Endothelial cell (in vitro differentiated cells): Measurements from ENCODE around the gene MCHR2. TPM values are rescaled to one million over a fixed set of nuclear protein-coding genes. Genes with fewer than 3 reads are reported as not detected.

Experiments
- DNase-seq: peaks from one replicate; pipeline ENCODE4 v3.0.0; 2021; ENCODE audit warnings: low spot score
- H3K27ac Mint-ChIP-seq: one replicate; pipeline ENCODE4 v1.8.0; 2021; ENCODE audit warnings: mixed read lengths, inconsistent platforms; ENCODE audit not compliant: unreplicated experiment
- H3K27me3 Mint-ChIP-seq: one replicate; pipeline ENCODE4 v1.8.0; 2021; ENCODE audit warnings: mild to moderate bottlenecking, moderate library complexity, mixed read lengths, inconsistent platforms; ENCODE audit not compliant: unreplicated experiment
- H3K36me3 Mint-ChIP-seq: one replicate; pipeline ENCODE4 v1.8.0; 2021; ENCODE audit warnings: mild to moderate bottlenecking, low read depth, mixed read lengths, inconsistent platforms; ENCODE audit not compliant: unreplicated experiment
- H3K4me1 Mint-ChIP-seq: one replicate; pipeline ENCODE4 v1.8.0; 2021; ENCODE audit warnings: mild to moderate bottlenecking, mixed read lengths, inconsistent platforms; ENCODE audit not compliant: unreplicated experiment
- H3K4me3 Mint-ChIP-seq: one replicate; pipeline ENCODE4 v1.8.0; 2021; ENCODE audit warnings: mild to moderate bottlenecking, mixed read lengths, inconsistent platforms; ENCODE audit not compliant: unreplicated experiment
- H3K9me3 Mint-ChIP-seq: one replicate; pipeline ENCODE4 v1.8.0; 2021; ENCODE audit warnings: mixed read lengths, inconsistent platforms; ENCODE audit not compliant: unreplicated experiment
- total RNA-seq: library from RNA; stranded (reverse); fragmentation: NEBNext Ultra II Directional; extraction: Animal tissue kit (Norgen Biotek cat#: 25700); gene quantifications from one replicate; pipeline ENCODE4 v1.2.1, GENCODE V29; 2021; ENCODE audit not compliant: unreplicated experiment
- TF ChIP-seq, protein P1 (sequence below): fragments of 200-600 bp; sonication (generic); IDR thresholded peaks from one replicate; pipeline ENCODE4 v1.5.0; 2021; ENCODE audit warnings: antibody characterized with exemption; ENCODE audit not compliant: unreplicated experiment

MCHR2 gene
- total RNA-seq, 1 donor from 2014 or later: not detected

GRCh38 chr6:99871641-99872040, 122.4 kb downstream of the MCHR2 start:
- peaks cover 4% of the 10 kb centered on the region for H3K4me1 Mint-ChIP-seq
- no peaks in the 10 kb centered on the region for H3K27me3 Mint-ChIP-seq
- no peak overlapping the region for H3K4me3 Mint-ChIP-seq
- no peaks in the 10 kb centered on the region for H3K36me3 Mint-ChIP-seq
- TF ChIP-seq, protein P1, sequence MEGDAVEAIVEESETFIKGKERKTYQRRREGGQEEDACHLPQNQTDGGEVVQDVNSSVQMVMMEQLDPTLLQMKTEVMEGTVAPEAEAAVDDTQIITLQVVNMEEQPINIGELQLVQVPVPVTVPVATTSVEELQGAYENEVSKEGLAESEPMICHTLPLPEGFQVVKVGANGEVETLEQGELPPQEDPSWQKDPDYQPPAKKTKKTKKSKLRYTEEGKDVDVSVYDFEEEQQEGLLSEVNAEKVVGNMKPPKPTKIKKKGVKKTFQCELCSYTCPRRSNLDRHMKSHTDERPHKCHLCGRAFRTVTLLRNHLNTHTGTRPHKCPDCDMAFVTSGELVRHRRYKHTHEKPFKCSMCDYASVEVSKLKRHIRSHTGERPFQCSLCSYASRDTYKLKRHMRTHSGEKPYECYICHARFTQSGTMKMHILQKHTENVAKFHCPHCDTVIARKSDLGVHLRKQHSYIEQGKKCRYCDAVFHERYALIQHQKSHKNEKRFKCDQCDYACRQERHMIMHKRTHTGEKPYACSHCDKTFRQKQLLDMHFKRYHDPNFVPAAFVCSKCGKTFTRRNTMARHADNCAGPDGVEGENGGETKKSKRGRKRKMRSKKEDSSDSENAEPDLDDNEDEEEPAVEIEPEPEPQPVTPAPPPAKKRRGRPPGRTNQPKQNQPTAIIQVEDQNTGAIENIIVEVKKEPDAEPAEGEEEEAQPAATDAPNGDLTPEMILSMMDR: no peak
- H3K9me3 Mint-ChIP-seq: no peaks in the 10 kb centered on the region
- no peak overlapping the region for H3K27ac Mint-ChIP-seq
- no peak for DNase-seq
